SIG-M5 treated with dmso at 0.1 percent for 504 hours (cell line): ENCODE results near the gene HNRNPU.

ENCODE experiments used
- DNase-seq: peaks from one replicate; lab custom pipeline; 2025; ENCODE audit not compliant: unreplicated experiment; lab: John Stamatoyannopoulos, UW

The HNRNPU gene

GRCh38 chr1:244864253-244865027, at the start of gene HNRNPU:
HNRNPU (minus strand) TSS chr1:244864543; CDS start chr1:244864307, 236 bp downstream.
- DNase-seq = peak; percentile 97

GRCh38 chr1:244913806-244914205, 49.5 kb upstream of the HNRNPU start:
- no peak for DNase-seq

GRCh38 chr1:244904119-244904518, 39.8 kb upstream of the HNRNPU start:
- DNase-seq = no peak

- DNase-seq = no peak
These were observed 37.2 kb upstream of the HNRNPU start for GRCh38 chr1:244901400-244902015.

GRCh38 chr1:244897476-244898254, 33.3 kb upstream of the HNRNPU start:
- no peak for DNase-seq

DNA sequence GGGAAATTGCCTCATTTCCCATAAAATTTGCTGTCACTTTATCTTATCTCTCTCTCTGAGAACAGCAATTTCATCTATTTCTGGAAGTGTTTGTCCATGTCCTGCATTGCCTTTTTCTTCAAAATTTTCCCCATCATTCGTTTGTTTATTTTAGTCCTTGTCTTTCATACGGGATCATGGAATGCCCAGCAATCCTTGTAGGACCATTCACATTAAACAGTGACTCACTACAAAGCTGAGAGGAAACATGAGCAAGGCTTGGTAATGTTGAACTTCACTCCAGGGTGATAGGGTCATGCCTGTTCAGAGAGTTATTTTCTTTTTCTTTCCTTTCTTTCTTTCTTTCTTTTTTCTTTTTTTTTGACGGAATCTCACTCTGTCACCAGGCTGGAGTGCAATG, 32.2 kb upstream of the HNRNPU start:
- no peak for DNase-seq

DNA sequence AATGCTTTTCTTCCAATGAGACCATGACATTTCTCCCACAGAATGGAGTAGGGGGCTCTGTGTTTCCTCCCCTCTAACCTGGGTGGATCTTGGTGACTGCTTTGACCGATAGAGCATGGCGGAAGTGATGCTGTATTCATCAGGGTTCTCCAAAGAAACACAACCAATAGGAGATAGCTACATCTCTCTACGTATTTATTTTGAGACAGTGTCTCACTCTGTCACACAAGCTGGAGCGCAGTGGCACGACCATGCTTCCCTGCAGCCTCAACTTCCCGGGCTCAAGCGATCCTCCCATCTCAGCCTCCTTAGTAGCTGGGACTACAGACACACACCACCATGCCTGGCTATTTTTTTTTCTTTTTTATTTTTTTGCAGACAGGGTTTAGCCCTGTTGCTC, 29.5 kb upstream of the HNRNPU start:
- no peak for DNase-seq

- DNase-seq = no peak
These were observed 22.9 kb upstream of the HNRNPU start for GRCh38 chr1:244887281-244887680.

DNA sequence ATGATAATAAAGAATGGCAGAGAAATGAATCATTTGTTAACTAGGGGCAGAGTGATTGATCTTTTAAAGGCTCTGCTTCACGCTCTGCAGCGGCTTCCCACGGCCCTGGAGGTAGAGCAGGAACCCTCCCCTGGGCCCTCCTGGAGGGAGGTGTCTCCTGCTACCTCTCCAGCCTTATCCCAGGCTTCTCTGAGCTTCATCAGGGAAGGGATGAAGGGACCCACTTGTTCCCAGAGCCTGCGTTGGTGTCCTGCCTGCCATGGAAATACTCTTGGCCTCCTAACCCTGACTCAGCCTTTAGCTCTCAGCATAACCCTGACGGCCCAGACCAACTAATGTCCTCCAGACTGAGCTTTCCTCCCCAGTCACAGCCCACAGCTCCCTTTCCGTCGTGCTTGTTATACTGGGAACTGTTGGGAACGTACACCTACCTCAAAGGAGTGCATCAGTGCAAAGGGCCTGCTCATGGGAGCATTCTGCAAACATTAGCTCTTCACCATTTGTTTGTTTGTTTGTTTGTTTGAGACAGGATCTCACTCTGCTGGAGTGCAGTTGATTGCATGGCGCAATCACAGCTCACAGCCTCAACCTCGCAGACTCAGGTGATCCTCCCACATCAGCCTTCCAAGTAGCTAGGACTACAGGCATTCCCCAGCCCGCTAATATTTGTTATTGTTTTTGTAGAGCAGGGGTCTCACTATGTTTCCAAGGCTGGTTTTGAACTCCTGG, 17.4 kb upstream of the HNRNPU start:
- DNase-seq = no peak

GRCh38 chr1:244878681-244879080, 14.3 kb upstream of the HNRNPU start:
- DNase-seq = no peak

DNA sequence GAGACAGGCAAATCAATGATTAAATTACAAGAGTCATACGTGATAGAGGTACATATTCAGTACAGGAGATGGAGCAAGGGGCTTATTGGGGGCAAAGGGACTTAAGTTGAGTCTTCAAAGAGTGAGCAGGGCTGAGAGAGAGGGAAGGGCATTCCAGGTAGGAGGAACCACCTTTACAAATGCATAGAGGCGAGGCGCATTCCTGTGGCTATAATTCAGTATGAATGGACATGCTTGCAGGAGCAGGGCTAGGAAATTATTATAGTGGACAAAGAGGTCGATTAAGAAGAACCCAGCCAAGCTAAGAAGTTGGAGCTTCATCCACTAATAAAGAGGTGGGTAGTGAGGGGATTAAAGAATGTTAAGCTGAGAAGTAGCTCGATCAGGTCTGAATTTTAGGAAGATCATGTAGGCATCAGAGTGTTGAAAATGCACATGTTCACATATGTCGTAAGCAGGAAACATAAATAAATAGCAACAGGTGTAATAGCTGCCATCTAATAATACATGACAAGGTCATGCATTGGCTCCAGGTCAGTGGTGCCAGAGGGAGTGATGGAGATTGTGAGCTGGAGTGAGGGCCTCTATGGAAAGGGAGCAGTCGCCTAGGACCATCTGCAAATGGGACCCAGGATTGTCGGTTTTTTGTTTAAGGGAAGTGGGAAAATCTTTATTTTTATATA, 12.0 kb upstream of the HNRNPU start:
- DNase-seq = no peak

DNA sequence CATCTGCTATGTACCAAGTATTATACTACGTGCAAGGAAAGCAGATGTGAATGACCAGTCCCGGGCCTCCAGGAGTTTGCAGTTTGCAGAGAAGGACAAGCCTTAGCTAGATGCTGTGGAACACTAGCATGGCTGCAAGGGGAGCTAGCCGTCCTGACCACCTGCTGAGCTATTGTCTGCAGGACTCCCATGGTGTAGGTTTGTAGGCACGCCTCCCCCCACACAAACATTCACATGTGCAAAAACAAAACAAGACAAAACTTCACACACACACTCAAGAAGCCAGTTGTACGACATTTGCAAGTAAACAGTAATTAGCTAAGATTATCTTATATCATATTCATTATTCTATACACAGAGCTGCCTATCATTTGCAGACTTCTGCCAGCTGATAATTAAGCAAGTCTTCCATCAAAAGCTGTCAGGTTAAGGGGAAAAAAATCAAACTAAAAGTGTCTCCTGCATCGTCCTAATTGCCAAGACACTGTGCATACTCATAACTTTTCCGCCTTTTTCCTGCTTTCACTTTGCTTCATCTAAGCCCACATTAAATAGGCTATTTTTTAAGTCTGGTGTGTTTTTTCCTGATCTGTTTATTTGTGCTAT, 10.7 kb upstream of the HNRNPU start:
- DNase-seq = no peak

DNA sequence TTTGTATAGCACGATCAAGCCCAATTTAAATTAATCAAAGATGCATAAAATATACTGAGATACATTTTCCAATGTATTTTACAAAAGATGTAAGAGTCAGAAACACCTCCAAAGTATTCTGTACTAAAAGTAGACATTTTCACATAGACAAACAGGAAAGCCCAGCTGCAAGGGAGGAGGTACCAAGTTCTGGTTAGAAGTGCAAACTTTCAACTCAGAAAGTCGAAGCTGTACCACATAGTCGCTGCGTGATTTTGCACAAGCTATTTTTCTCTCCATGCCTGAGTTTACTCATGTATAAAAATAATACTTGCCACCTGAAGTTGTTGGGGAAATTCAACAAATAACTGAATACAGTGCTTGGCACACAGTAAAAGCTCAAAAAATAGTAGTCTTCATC, 5.6 kb upstream of the HNRNPU start:
- no peak for DNase-seq

GRCh38 chr1:244869364-244869827, 5.1 kb upstream of the HNRNPU start:
- DNase-seq = no peak

DNA sequence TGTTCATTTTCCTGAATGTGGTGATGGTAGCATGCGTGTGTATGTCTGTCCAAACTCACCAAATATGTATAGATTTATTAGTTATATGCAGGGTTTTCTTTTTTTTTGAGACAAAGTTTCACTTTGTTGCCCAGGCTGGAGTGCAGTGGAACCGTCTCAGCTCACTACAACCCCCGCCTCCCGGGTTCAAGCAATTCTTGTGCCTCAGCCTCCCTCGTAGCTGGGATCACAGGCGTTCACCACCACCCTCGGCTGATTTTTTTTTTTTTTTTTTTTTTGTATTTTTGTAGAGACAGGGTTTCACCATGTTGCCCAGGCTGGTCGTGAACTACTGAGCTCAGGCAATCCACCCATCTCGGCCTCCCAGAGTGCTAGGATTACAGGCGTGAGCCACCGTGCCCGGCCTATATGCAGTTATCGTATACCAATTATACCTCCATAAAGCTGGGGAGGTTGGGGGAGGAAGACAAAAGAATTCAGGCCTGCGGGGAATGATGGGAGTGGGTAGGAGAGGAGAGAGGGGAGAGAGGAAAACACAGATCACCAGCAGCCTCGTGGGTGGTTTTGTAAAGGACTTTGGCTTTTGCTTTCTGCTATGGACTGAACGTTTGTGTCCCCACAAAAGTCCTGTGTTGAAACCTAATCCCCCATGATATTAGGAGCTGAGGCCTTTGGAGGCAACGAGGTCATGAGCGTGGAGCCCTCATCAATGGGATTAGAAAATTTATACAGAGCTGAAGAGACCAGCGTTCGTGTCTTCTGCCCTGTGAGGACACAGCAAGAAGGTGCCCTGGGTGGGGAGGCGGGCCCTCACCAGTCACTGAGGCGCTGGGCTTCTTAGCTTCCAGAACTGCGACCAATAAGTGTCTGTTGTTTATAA, 4.4 kb upstream of the HNRNPU start:
- no peak for DNase-seq

GRCh38 chr1:244866355-244866754, 2.0 kb upstream of the HNRNPU start:
- DNase-seq = no peak

DNA sequence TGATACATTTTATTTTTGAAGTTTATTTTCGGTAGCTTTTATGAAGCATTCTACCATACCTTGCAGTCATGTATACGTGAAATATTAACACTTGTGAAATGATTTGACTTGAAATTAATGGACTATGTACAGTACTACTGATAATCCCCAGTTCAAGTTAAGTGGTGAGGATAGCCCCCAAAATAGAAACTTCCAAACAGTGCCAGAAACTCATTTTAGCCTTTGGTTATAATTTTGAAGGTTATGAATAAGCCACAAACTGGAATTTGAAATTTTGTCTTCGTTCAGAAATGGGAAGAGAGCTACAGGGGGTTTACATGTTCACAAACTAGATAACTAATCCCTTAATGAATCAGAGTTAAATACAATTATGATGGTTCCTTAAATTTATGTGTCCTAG, 1.5 kb upstream of the HNRNPU start:
- DNase-seq = no peak

- DNase-seq = peak; percentile 66
These were observed 657 bp upstream of the HNRNPU start for GRCh38 chr1:244865028-244865371.

DNA sequence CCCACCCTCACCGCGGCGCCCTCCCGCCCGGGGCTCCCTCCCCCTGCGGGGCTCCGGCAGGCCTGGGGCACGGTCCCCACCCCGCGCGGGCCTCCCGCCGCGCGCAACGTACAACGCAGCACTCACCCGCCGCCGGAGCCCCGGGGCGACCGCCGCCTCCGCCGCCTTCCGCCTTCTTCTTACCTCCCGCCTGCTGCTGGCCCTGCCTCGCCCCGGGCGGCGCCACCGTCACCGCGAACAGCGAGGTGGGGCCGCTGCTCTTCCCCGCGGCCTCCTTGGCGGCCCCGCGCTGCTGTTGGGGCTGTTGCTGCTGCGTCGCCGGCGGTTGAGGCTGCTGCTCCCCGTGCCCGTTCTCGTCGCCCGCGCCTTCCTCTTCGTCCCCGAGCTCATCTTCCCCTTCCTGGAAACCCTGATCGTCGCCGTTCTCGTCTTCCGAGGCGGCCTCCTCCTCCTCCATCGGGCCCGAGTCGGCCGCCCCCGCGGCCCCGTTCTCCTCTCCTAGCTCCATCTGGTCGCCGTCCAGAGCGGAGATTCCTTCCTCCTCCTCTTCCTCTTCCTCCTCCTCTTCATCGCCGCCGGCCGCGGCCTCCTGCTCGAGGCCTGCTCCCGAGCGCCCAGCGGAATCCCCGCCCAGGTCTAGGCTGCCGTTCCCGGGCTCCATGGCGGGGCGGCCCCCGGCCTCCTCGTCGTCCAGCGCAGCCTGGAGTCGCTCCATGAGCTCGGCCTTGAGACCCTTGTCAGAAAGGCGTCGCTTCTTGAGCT, 671 bp downstream of the HNRNPU start:
- DNase-seq = no peak
